ENCODE results near the gene FBXO38. TPM values are rescaled to one million over a fixed set of nuclear protein-coding genes. Genes with fewer than 3 reads are reported as not detected.

The FBXO38 gene
- total RNA-seq, 1 donor from 2014 or later: 51.5 TPM

- no peak for TF ChIP-seq CTCF (conservative IDR thresholded peaks at IDR 0.05)
- H3K9me3 Mint-ChIP-seq: no peaks in the 10 kb centered on the region
- DNase-seq (ENCODE audit: extremely low spot score, unreplicated experiment): no peak
- no peaks in the 10 kb centered on the region for H3K4me1 Mint-ChIP-seq (ENCODE audit: unreplicated experiment)
- H3K27ac Mint-ChIP-seq: no peak overlapping the region
- H3K4me3 Mint-ChIP-seq: no peak overlapping the region
- H3K27me3 Mint-ChIP-seq: peaks cover 27% of the 10 kb centered on the region
- no peaks in the 10 kb centered on the region for H3K36me3 Mint-ChIP-seq
Measured at GRCh38 chr5:148491015-148491792, 107.4 kb downstream of the FBXO38 start.

GRCh38 chr5:148491793-148492184 lies 108.0 kb downstream of the FBXO38 start:
- no peak for TF ChIP-seq CTCF (conservative IDR thresholded peaks at IDR 0.05)
- no peak for DNase-seq (ENCODE audit: extremely low spot score, unreplicated experiment)
- Mint-ChIP-seq H3K9me3 (no peaks in the 10 kb centered on the region), H3K27me3 (peaks cover 22% of the 10 kb centered on the region), H3K27ac (no peak overlapping the region), H3K4me1 (ENCODE audit: unreplicated experiment) (no peaks in the 10 kb centered on the region), H3K36me3 (no peaks in the 10 kb centered on the region), H3K4me3 (no peak overlapping the region)

- no peaks in the 10 kb centered on the region for H3K9me3 Mint-ChIP-seq
- H3K27ac Mint-ChIP-seq: no peak overlapping the region
- no peaks in the 10 kb centered on the region for H3K36me3 Mint-ChIP-seq
- no peak for TF ChIP-seq CTCF (conservative IDR thresholded peaks at IDR 0.05)
- peaks cover 17% of the 10 kb centered on the region for H3K27me3 Mint-ChIP-seq
- H3K4me3 Mint-ChIP-seq: no peak overlapping the region
- no peaks in the 10 kb centered on the region for H3K4me1 Mint-ChIP-seq (ENCODE audit: unreplicated experiment)
- DNase-seq (ENCODE audit: extremely low spot score, unreplicated experiment): no peak
Measured at GRCh38 chr5:148492351-148492750, 108.6 kb downstream of the FBXO38 start.

Other genes with a start within 250 kb of the FBXO38 start
- gene SPINK14, start 215.4 kb upstream of the FBXO38 start, total RNA-seq (ENCODE audit: low replicate concordance): not detected in 2 replicates
- not detected in 2 replicates for gene SPINK6, start 180.9 kb upstream of the FBXO38 start, total RNA-seq (ENCODE audit: low replicate concordance)
- gene MARCOL, start 145.4 kb upstream of the FBXO38 start, total RNA-seq (ENCODE audit: low replicate concordance): not detected in 2 replicates
- gene SPINK13, start 115.2 kb upstream of the FBXO38 start, total RNA-seq (ENCODE audit: low replicate concordance): not detected in 2 replicates
- not detected in 2 replicates for gene SPINK7, start 71.5 kb upstream of the FBXO38 start, total RNA-seq (ENCODE audit: low replicate concordance)
- gene SPINK9, start 48.4 kb upstream of the FBXO38 start, total RNA-seq (ENCODE audit: low replicate concordance): 1.3 TPM in 1 of 2 replicates, not detected in the other

All from type B pancreatic cell (in vitro differentiated cells).